GM21723 (cell line): Measurements from ENCODE around the gene ZCCHC24.
"Not testable (repeated sequence)": the region's sequence is repeated elsewhere in the genome, so short reads cannot be mapped to it uniquely, and the experiment has no call there.

Experiments
- ATAC-seq: cut with Tn5 transposase; IDR thresholded peaks from one replicate; pipeline ENCODE4 v1.9.1; 2021; ENCODE audit warnings: mild to moderate bottlenecking, moderate library complexity; ENCODE audit not compliant: unreplicated experiment

Gene ZCCHC24

GRCh38 chr10:79333513-79333912 lies 111.9 kb downstream of the ZCCHC24 start:
- no peak for ATAC-seq

GRCh38 chr10:79332610-79333315 lies 112.7 kb downstream of the ZCCHC24 start:
- not testable (repeated sequence) for ATAC-seq
